ENCODE results near the gene TCEAL3. TPM values are rescaled to one million over a fixed set of nuclear protein-coding genes. Genes with fewer than 3 reads are reported as not detected.
A peak's percentile ranks its signal among the peaks of the same experiment; 100 is the strongest.

The TCEAL3 gene
- total RNA-seq, 1 experiment from 2014 or later = 26.0 TPM

DNA sequence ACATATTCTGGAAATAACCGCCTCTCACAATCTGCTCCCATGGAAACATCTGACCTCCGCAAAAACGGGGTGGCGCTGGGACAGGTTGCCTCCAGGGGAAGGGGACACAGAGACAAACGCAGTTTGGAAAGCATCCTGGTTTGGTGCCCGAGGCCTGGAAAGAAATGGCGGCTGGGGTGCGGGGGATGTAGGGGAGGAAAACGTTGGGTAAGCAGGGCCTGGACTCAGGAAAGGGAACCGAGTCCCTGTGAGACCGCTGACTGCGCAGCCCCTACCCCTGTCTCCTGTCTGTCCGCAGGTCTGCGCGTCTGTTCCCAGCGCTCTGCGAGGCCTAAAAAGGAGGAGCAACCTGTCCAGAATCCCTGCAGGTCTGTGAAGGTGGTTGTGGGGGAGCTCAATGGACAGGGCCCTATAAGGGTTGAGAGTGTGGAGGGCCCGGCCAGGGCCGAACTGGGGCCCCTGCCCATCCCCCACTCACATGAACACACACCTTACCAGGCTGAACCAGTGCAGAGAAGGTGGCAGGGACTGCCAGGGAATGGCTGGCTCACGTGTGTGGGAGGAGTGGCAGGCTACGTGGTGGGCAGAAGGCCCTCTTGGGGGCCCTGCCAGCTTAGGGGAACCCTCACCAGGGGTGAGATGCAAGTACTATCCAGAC, 672 bp downstream of the TCEAL3 start:
- DNase-seq = peak in 1 of 2 experiments; percentile 11
- H3K9me3 ChIP-seq (replicated peaks) = no peaks in the 10 kb centered on the region
- no peaks in the 10 kb centered on the region for H3K4me1 ChIP-seq
- H3K27me3 ChIP-seq = no peaks in the 10 kb centered on the region
- H3K27ac ChIP-seq = peak overlapping the region; percentile 77
- H3K36me3 ChIP-seq = 0 out of 2 replicates have a peak, but pooled peaks cover 4% of the 10 kb centered on the region
- peak overlapping the region; percentile 94 for H3K4me3 ChIP-seq

DNA sequence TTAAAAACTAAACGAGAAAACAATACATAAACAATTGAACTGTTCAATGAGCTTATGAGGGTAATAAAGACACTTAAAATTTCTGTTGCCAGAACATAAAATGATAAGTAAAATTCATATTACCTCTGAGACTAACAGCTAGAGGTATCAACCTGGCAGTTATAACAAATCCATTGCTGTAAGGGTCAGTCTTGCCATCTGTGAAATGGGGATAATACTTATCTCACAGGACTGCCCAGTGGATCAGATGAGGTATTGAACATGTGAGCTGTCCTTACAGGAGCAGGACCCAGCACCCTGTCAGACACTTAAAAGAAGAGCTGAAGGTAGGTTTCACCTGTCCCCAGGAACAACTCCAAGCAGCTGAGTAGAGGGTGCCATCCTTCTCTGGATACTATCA, 2.5 kb downstream of the TCEAL3 start:
- H3K36me3 ChIP-seq = 0 out of 2 replicates have a peak, but pooled peaks cover 4% of the 10 kb centered on the region
- H3K27me3 ChIP-seq = no peaks in the 10 kb centered on the region
- no peaks in the 10 kb centered on the region for H3K9me3 ChIP-seq (replicated peaks)
- no peaks in the 10 kb centered on the region for H3K4me1 ChIP-seq
- no peak overlapping the region for H3K4me3 ChIP-seq
- DNase-seq = no peak
- no peak overlapping the region for H3K27ac ChIP-seq

DNA sequence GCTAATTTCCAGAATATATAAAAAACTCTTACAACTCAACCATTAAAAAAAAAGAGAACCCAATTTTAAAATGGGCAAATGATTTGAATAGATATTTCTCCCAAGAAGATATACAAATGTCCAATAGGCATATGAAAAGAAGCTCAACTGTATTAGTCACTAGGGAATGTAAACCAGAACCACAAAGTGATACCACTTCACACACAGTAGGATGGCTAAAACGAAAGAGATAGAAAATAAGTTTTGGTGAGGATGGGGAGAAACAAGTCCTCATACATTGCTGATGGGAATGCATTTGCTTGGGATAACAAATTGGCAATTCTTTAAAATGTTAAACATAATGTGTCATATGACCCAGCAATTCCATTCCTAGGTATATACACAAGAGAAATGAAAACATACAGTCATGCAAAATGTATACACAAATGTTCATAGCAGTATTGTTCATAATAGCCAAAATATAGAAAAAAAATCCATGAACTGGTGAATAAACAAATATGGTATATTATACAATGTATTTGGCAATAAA, 5.7 kb downstream of the TCEAL3 start:
- Histone ChIP-seq H3K27ac (no peak overlapping the region), H3K4me1 (peaks cover 10% of the 10 kb centered on the region), H3K36me3 (0 out of 2 replicates have a peak, but pooled peaks cover 4% of the 10 kb centered on the region), H3K4me3 (no peak overlapping the region), H3K9me3 (replicated peaks) (no peaks in the 10 kb centered on the region), H3K27me3 (no peaks in the 10 kb centered on the region)
- DNase-seq = no peak

DNA sequence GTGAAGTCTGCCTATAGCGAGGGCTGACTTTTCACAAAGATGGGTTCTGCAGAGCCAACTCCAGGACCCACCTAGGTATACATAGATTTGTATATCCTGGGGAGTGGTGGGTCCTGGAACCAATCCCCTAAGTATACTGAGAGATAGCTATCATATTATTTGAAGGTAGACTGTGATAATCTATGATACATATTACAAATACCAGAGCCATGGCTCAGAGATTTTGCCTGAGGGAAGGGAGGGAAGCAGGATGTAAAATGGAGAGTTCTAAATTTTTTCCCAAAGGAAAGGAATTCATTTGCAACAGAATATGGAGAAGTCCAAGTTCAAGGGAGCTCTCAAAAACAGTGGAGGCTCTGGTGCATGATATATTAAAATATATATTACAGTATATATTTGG, 7.2 kb downstream of the TCEAL3 start:
- Histone ChIP-seq H3K4me1 (peaks cover 10% of the 10 kb centered on the region), H3K27ac (no peak overlapping the region), H3K4me3 (no peak overlapping the region), H3K9me3 (replicated peaks) (no peaks in the 10 kb centered on the region), H3K27me3 (no peaks in the 10 kb centered on the region), H3K36me3 (peaks cover 4% of the 10 kb centered on the region; the same call in 1 of the 2 replicates)
- no peak for DNase-seq

DNA sequence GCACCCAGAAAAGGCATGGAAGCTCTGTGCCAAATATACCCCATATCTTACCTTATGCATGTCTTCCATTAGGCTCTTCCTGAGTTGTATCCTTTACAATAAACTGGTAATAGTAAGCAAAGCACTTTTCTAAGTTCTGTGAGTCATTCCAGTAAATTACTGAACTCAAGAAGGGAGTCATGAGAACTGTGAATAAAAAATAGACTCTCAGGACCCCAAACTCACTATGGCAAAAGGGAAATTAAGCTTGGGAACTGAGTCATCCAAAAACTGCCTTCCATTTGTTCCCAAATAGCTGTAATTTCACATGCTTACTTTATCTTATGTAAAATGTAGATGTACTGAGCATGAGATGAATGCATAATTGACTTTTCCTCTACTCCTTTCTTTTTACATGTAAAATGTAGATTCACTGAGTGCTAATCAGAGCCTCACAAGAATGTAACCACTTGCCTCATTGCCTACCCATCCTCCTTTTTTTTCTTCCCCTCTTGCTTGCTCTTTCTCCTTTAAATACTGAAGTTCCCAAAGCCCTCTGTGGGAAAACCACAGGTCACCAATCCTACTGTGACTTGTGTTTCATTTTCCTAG, 8.1 kb downstream of the TCEAL3 start:
- no peaks in the 10 kb centered on the region for H3K27me3 ChIP-seq
- H3K4me3 ChIP-seq = no peak overlapping the region
- peaks cover 2% of the 10 kb centered on the region; the same call in 1 of the 2 replicates for H3K36me3 ChIP-seq
- H3K27ac ChIP-seq = no peak overlapping the region
- H3K9me3 ChIP-seq (replicated peaks) = no peaks in the 10 kb centered on the region
- H3K4me1 ChIP-seq = peaks cover 10% of the 10 kb centered on the region
- DNase-seq = no peak

DNA sequence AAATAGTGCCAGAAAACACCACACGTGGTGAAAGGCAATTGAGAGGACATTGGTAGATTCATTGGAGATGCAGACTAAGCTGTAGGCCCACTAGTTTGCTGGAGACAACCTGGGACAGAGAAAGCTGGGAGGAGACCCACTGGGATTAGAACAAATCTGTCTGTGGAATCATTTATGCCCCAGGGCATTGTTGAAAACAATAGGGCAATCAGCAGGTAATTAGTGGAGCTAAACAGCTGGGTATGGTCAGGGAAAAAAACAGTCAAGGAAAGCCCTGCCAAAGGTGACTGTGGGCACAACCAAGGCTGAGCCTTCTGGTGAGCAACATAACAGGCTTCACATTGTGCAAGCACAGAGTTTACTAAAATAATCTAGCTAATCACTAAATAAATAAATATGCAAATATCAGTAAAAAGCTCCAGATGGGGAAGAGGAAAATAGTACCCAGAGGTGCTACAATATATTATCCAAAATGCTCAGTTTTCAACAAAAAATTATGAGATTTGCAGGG, 9.0 kb downstream of the TCEAL3 start:
- peaks cover 10% of the 10 kb centered on the region for H3K4me1 ChIP-seq
- no peak overlapping the region for H3K27ac ChIP-seq
- H3K4me3 ChIP-seq = no peak overlapping the region
- no peaks in the 10 kb centered on the region for H3K27me3 ChIP-seq
- no peaks in the 10 kb centered on the region; the same call in 1 of the 2 replicates for H3K36me3 ChIP-seq
- peak; percentile 25 to 58 for DNase-seq
- no peaks in the 10 kb centered on the region for H3K9me3 ChIP-seq (replicated peaks)

DNA sequence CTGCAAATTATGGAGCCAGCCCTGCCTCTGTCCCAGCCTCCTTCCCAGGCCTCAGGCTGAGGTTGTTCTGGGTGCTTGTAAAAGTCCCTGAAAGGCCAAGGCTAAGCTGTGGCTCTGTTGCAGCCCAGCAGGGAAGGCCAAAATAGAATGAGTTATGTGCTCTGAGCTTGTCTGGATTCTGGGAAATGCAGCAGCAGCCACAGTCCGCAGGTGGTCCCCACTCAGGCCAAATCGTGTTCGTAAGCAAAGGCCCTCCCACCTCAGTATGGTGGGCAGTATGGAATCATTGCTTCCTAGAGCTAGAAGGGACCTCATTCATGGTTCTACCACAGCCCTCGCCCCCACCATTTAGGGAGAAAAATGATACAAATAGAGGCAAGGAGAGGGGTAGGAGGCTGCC, 16.3 kb downstream of the TCEAL3 start:
- Histone ChIP-seq H3K36me3 (peaks cover 4% of the 10 kb centered on the region; the same call in 1 of the 2 replicates), H3K27ac (no peak overlapping the region)
- no peak for DNase-seq

DNA sequence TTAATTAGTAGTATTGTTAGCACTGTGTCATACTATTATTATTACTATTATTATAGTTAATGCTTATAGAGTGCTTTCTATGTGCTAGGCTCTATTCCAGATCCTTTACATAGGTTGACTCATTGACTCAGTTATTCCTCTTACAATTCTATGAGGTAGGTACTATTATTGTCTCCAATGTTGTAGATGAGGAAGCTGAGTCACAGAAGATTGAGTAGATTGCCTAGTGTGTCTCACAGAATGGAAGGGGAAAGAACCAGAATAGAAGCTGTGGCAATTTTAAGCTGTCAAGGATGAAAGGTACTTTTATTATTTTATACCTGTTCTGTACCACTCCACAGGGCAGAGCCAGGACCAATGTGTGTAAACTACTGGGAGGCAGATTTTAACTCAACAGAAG, 19.1 kb downstream of the TCEAL3 start:
- Histone ChIP-seq H3K27me3 (no peaks in the 10 kb centered on the region), H3K4me3 (no peak overlapping the region), H3K36me3 (peaks cover 4% of the 10 kb centered on the region; the same call in 1 of the 2 replicates), H3K27ac (no peak overlapping the region), H3K9me3 (replicated peaks) (no peaks in the 10 kb centered on the region), H3K4me1 (peaks cover 7% of the 10 kb centered on the region; the same call in 1 of the 2 replicates)
- DNase-seq = no peak

More for the DNA sequence above, 16.3 kb downstream of the TCEAL3 start:
- no peak overlapping the region for H3K4me3 ChIP-seq
- H3K4me1 ChIP-seq = peaks cover 7% of the 10 kb centered on the region; the same call in 1 of the 2 replicates
- no peaks in the 10 kb centered on the region for H3K9me3 ChIP-seq (replicated peaks)
- no peaks in the 10 kb centered on the region for H3K27me3 ChIP-seq

DNA sequence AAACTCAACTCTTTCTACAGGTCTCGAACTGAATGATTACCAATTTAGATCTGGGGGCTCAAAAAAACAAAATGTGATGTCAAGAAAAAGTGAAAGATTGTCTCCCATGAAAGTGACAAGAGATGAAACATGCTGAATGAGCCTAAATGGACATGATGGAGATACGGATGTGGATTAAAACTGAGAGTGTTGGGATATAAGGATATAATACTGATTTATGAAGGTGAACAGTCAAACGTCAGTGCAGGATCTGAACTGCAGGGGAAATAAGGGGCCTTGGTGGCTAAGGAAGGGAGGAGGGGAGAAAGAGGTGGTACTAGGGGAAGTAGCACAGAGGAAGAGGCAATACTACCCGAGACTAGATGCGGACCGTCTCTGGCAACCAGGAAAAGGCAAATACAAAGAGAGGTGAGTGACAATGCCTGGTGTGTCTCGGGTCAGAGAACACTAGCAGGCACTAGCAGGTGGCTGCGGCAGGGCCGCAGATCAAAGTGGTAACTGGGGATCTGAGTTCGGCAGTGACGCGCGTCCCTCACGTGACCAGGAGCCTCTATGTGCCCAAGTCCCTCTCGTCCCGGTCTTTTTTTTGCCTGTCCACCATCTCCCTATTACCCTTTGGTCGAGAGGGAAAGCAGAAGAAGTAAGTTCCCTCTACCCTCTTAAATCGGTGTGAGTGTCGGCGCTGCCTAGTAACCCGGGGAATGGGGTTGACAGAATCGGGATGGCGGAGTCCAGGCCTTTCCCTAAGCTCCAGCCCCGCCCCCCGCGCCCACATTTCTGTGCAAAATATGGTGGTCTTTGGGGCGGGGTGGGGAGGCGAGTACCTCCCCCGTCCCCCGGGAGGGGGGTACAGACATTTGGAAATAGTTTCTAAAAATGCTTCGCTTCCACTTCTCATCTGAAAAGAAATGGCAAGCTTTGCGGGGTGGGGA, 20.9 kb downstream of the TCEAL3 start, which contains the start of gene TCEAL1:
Gene TCEAL1, plus strand, starts transcription at position 590 of the 932 bp plus-strand sequence. CDS start 942 bp downstream, outside the sequence.
- no peaks in the 10 kb centered on the region for H3K9me3 ChIP-seq (replicated peaks)
- peak; percentile 92 to 96 for DNase-seq
- no peaks in the 10 kb centered on the region for H3K27me3 ChIP-seq
- H3K27ac ChIP-seq = peak within 1 kb of the TSS; percentile 84
- H3K36me3 ChIP-seq = no peaks in the 10 kb centered on the region; the same call in 1 of the 2 replicates
- peaks cover 7% of the 10 kb centered on the region; the same call in 1 of the 2 replicates for H3K4me1 ChIP-seq
- peak within 1 kb of the TSS; percentile 81 for H3K4me3 ChIP-seq

DNA sequence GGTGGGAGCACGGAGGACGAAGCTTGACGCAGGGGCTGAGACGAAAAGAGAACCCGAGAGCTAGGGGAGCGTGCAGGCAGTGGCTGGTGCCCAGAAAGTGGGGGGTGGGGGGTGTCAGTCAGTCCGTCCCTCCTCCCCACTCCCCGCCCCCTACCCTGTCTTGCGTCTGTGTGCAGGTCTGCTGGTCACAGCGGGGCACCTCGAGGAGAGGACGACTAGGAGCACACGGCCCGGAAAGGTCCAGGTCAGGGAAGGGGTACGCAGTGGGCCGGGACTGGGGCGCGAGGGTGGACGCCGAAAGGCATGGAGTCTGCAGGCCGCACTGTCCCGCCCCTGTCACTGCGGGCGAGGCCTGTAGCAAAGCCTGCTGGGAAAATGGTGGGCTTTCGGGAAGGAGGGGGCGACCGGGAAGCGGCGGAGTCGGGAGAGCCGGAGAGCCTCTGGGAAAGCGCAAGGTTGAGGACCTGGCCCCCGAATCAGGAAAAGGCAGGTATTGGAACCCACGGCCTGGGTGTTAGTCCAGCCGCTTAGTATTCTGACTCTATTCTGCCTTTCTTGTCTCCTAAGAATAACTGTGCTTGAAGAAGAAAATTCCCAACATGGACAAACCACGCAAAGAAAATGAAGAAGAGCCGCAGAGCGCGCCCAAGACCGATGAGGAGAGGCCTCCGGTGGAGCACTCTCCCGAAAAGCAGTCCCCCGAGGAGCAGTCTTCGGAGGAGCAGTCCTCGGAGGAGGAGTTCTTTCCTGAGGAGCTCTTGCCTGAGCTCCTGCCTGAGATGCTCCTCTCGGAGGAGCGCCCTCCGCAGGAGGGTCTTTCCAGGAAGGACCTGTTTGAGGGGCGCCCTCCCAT, 21.8 kb downstream of the TCEAL3 start:
- Histone ChIP-seq H3K4me3 (peak overlapping the region; percentile 81), H3K27me3 (no peaks in the 10 kb centered on the region), H3K36me3 (no peaks in the 10 kb centered on the region; the same call in 1 of the 2 replicates), H3K9me3 (replicated peaks) (no peaks in the 10 kb centered on the region), H3K4me1 (peaks cover 7% of the 10 kb centered on the region; the same call in 1 of the 2 replicates), H3K27ac (peak overlapping the region; percentile 84)
- peak; percentile 88 to 89 for DNase-seq

DNA sequence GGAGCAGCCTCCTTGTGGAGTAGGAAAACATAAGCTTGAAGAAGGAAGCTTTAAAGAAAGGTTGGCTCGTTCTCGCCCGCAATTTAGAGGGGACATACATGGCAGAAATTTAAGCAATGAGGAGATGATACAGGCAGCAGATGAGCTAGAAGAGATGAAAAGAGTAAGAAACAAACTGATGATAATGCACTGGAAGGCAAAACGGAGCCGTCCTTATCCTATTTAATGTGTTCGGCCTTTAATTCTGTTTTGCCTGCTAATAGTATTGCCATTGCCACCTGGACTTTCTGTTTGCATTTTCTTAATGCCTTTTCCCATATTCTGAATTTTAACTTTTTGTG, 22.4 kb downstream of the TCEAL3 start:
- Histone ChIP-seq H3K27me3 (no peaks in the 10 kb centered on the region), H3K9me3 (replicated peaks) (no peaks in the 10 kb centered on the region), H3K4me1 (peaks cover 7% of the 10 kb centered on the region; the same call in 1 of the 2 replicates), H3K4me3 (peak overlapping the region; percentile 81), H3K27ac (peak overlapping the region; percentile 84; the same call in 1 of the 2 replicates), H3K36me3 (no peaks in the 10 kb centered on the region; the same call in 1 of the 2 replicates)
- DNase-seq = no peak

DNA sequence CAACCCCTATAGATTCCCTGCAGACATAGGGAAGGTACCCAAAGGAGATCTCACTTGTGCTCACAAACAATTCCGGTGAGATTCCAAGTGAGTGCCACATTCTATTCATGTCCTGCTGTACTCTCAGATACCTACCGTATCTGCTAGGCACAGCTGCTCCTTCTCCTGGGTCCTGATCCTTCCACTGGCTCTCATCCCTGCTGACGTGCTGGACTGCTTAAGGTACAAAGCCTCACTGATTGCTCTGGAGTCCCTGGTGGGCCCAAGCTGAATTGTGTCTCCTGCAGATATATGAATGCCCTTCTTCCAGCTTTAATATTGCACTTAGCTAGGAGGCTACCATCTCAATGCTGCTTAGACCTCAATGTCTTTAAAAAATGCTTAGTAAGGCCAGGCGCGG, 23.4 kb downstream of the TCEAL3 start:
- Histone ChIP-seq H3K27ac (no peak overlapping the region), H3K36me3 (no peaks in the 10 kb centered on the region; the same call in 1 of the 2 replicates), H3K27me3 (no peaks in the 10 kb centered on the region), H3K9me3 (replicated peaks) (no peaks in the 10 kb centered on the region), H3K4me1 (peaks cover 7% of the 10 kb centered on the region; the same call in 1 of the 2 replicates), H3K4me3 (no peak overlapping the region)
- no peak for DNase-seq

DNA sequence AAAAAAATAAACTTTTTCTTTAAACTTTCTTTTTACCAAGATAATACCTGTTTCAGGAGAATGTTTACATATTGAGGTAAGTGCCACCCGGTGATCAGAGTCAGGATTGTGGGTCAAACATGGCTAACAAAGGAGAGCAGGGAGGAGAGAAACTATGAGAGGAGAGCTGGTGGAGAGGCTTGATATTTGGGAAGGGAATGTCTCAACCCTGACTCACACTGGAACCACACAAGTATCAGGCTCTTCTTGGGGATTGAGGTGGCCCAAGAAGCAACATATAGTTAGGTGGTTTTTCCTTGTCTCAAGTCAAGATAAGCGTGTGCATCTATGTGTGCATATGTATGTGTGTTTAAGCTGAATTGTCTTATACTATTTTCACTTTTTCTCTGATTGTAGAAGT, 27.7 kb downstream of the TCEAL3 start:
- Histone ChIP-seq H3K9me3 (replicated peaks) (no peaks in the 10 kb centered on the region), H3K27me3 (no peaks in the 10 kb centered on the region), H3K27ac (no peak overlapping the region), H3K36me3 (no peaks in the 10 kb centered on the region), H3K4me1 (peaks cover 2% of the 10 kb centered on the region; the same call in 1 of the 2 replicates), H3K4me3 (no peak overlapping the region)
- no peak for DNase-seq
